ENCODE data around the gene DTX3L.

The DTX3L gene

GRCh38 chr3:122602011-122602710 lies 38.0 kb downstream of the DTX3L start:
- TF ChIP-seq EP300 (IDR thresholded peaks at IDR 0.05; ENCODE audit: borderline replicate concordance) (no peak), NFIC (IDR thresholded peaks at IDR 0.05) (no peak), CREB1 (IDR thresholded peaks at IDR 0.05; ENCODE audit: low read depth) (no peak), MAX (IDR thresholded peaks at IDR 0.05) (no peak), CEBPB (IDR thresholded peaks at IDR 0.05) (no peak), USF1 (IDR thresholded peaks at IDR 0.05) (no peak), REST (IDR thresholded peaks at IDR 0.05; ENCODE audit: low read depth) (no peak), TEAD4 (IDR thresholded peaks at IDR 0.05) (no peak), ZBTB7A (IDR thresholded peaks at IDR 0.05; ENCODE audit: low read depth) (no peak), YY1 (IDR thresholded peaks at IDR 0.05; ENCODE audit: low read depth) (no peak), TAF1 (IDR thresholded peaks at IDR 0.05; ENCODE audit: low read depth) (no peak), FOXM1 (IDR thresholded peaks at IDR 0.05; ENCODE audit: borderline replicate concordance, low read depth) (no peak), EGR1 (IDR thresholded peaks at IDR 0.05) (no peak), TCF12 (IDR thresholded peaks at IDR 0.05; ENCODE audit: low read depth) (no peak), RAD21 (IDR thresholded peaks at IDR 0.05; ENCODE audit: low read depth) (no peak)

GRCh38 chr3:122603056-122603455 lies 38.9 kb downstream of the DTX3L start:
- TF ChIP-seq MAX (IDR thresholded peaks at IDR 0.05) (no peak), NFIC (IDR thresholded peaks at IDR 0.05) (no peak), RAD21 (IDR thresholded peaks at IDR 0.05; ENCODE audit: low read depth) (no peak), EP300 (IDR thresholded peaks at IDR 0.05; ENCODE audit: borderline replicate concordance) (no peak), YY1 (IDR thresholded peaks at IDR 0.05; ENCODE audit: low read depth) (no peak), ZBTB7A (IDR thresholded peaks at IDR 0.05; ENCODE audit: low read depth) (no peak)

- no peak for TF ChIP-seq REST (IDR thresholded peaks at IDR 0.05; ENCODE audit: low read depth)
- no peak for TF ChIP-seq YY1 (IDR thresholded peaks at IDR 0.05; ENCODE audit: low read depth)
These were observed 42.2 kb downstream of the DTX3L start for GRCh38 chr3:122606330-122606729.

GRCh38 chr3:122608916-122609315 lies 44.8 kb downstream of the DTX3L start:
- TF ChIP-seq NFIC (IDR thresholded peaks at IDR 0.05), result no peak
- no peak for TF ChIP-seq USF1 (IDR thresholded peaks at IDR 0.05)
- no peak for TF ChIP-seq RAD21 (IDR thresholded peaks at IDR 0.05; ENCODE audit: low read depth)
- TF ChIP-seq EP300 (IDR thresholded peaks at IDR 0.05; ENCODE audit: borderline replicate concordance), result no peak
- no peak for TF ChIP-seq CREB1 (IDR thresholded peaks at IDR 0.05; ENCODE audit: low read depth)
- TF ChIP-seq TCF12 (IDR thresholded peaks at IDR 0.05; ENCODE audit: low read depth), result no peak
- TF ChIP-seq TEAD4 (IDR thresholded peaks at IDR 0.05), result no peak
- TF ChIP-seq EGR1 (IDR thresholded peaks at IDR 0.05), result no peak
- no peak for TF ChIP-seq TAF1 (IDR thresholded peaks at IDR 0.05; ENCODE audit: low read depth)
- TF ChIP-seq ZBTB7A (IDR thresholded peaks at IDR 0.05; ENCODE audit: low read depth), result no peak
- no peak for TF ChIP-seq FOXM1 (IDR thresholded peaks at IDR 0.05; ENCODE audit: borderline replicate concordance, low read depth)
- no peak for TF ChIP-seq MAX (IDR thresholded peaks at IDR 0.05)
- no peak for TF ChIP-seq YY1 (IDR thresholded peaks at IDR 0.05; ENCODE audit: low read depth)

GRCh38 chr3:122609798-122610559 lies 45.8 kb downstream of the DTX3L start:
- TF ChIP-seq EGR1 (IDR thresholded peaks at IDR 0.05) (no peak), ZBTB7A (IDR thresholded peaks at IDR 0.05; ENCODE audit: low read depth) (no peak), EP300 (IDR thresholded peaks at IDR 0.05; ENCODE audit: borderline replicate concordance) (no peak), USF1 (IDR thresholded peaks at IDR 0.05) (no peak), FOXM1 (IDR thresholded peaks at IDR 0.05; ENCODE audit: borderline replicate concordance, low read depth) (no peak), TEAD4 (IDR thresholded peaks at IDR 0.05) (no peak), CEBPB (IDR thresholded peaks at IDR 0.05) (no peak), TAF1 (IDR thresholded peaks at IDR 0.05; ENCODE audit: low read depth) (no peak), REST (IDR thresholded peaks at IDR 0.05; ENCODE audit: low read depth) (no peak), RAD21 (IDR thresholded peaks at IDR 0.05; ENCODE audit: low read depth) (no peak), CREB1 (IDR thresholded peaks at IDR 0.05; ENCODE audit: low read depth) (no peak), YY1 (IDR thresholded peaks at IDR 0.05; ENCODE audit: low read depth) (no peak), NFIC (IDR thresholded peaks at IDR 0.05) (no peak), TCF12 (IDR thresholded peaks at IDR 0.05; ENCODE audit: low read depth) (no peak)

All from Ishikawa (cell line).